GM23338 (cell line): ENCODE data around the gene IL19. TPM values are rescaled to one million over a fixed set of nuclear protein-coding genes. Genes with fewer than 3 reads are reported as not detected.

Experiments used
- ATAC-seq: fragments of 200-7000 bp; cut with Tn5 transposase; 3 replicates; pipeline ENCODE4 v1.9.1; 2020
- DNase-seq: peaks from one replicate; pipeline ENCODE4 v3.0.0-alpha.2; 2015; ENCODE audit warnings: low spot score
- H2AFZ ChIP-seq: fragments of 200-600 bp; sonication (generic); 2 replicates; pipeline ENCODE4 v1.8.0; 2016; ENCODE audit warnings: antibody characterized with exemption, mild to moderate bottlenecking, moderate library complexity
- H3F3A ChIP-seq: fragments of 200-600 bp; sonication (generic); replicated peaks from 2 replicates; pipeline ENCODE4 v1.8.0; 2017; ENCODE audit warnings: antibody characterized with exemption, mixed run types, low read depth
- H3K27ac ChIP-seq: fragments of 200-600 bp; sonication (generic); 2 replicates; pipeline ENCODE4 v1.6.1; 2016; ENCODE audit warnings: low read depth
- H3K27me3 ChIP-seq: fragments of 200-600 bp; sonication (generic); 2 replicates; pipeline ENCODE4 v1.8.0; 2016; ENCODE audit warnings: mild to moderate bottlenecking, mixed run types, moderate library complexity; ENCODE audit not compliant: insufficient read depth
- H3K36me3 ChIP-seq: fragments of 200-600 bp; sonication (generic); 2 replicates; pipeline ENCODE4 v1.8.0; 2016; ENCODE audit warnings: mild to moderate bottlenecking; ENCODE audit not compliant: insufficient read depth
- H3K4me1 ChIP-seq: fragments of 200-600 bp; sonication (generic); 2 replicates; pipeline ENCODE4 v1.8.0; 2016; ENCODE audit warnings: mild to moderate bottlenecking, moderate library complexity; ENCODE audit not compliant: insufficient read depth
- H3K4me2 ChIP-seq: fragments of 200-600 bp; sonication (generic); 2 replicates; pipeline ENCODE4 v1.7.1; 2017; ENCODE audit warnings: mixed run types
- H3K4me3 ChIP-seq: fragments of 200-600 bp; sonication (generic); 2 replicates; pipeline ENCODE4 v1.6.1; 2016; ENCODE audit warnings: mixed run types
- H3K79me2 ChIP-seq: fragments of 200-600 bp; sonication (generic); replicated peaks from 2 replicates; pipeline ENCODE4 v1.8.0; 2017; ENCODE audit warnings: mild to moderate bottlenecking; ENCODE audit not compliant: insufficient read depth
- H3K9me2 ChIP-seq: fragments of 200-600 bp; sonication (generic); 2 replicates; pipeline ENCODE4 v1.8.0; 2017; ENCODE audit not compliant: insufficient read depth
- H4K20me1 ChIP-seq: fragments of 200-600 bp; sonication (generic); replicated peaks from 2 replicates; pipeline ENCODE4 v1.8.0; 2017; ENCODE audit warnings: mild to moderate bottlenecking; ENCODE audit not compliant: insufficient read depth
- H3K27ac Mint-ChIP-seq: 2 replicates; pipeline ENCODE4 v1.8.0; 2020; ENCODE audit warnings: inconsistent platforms, mild to moderate bottlenecking, moderate library complexity, mixed read lengths
- H3K27me3 Mint-ChIP-seq: 3 replicates; pipeline ENCODE4 v1.8.0; 2022; ENCODE audit warnings: low read depth, mild to moderate bottlenecking, moderate library complexity, mixed read lengths, inconsistent platforms; ENCODE audit not compliant: insufficient read depth, poor library complexity
- H3K36me3 Mint-ChIP-seq: 3 replicates; pipeline ENCODE4 v1.8.0; 2021; ENCODE audit warnings: low read depth, mild to moderate bottlenecking, inconsistent platforms, moderate library complexity, mixed read lengths
- H3K4me1 Mint-ChIP-seq: 3 replicates; pipeline ENCODE4 v1.8.0; 2020; ENCODE audit warnings: mild to moderate bottlenecking, inconsistent platforms, mixed read lengths
- H3K4me3 Mint-ChIP-seq: 3 replicates; pipeline ENCODE4 v1.8.0; 2021; ENCODE audit warnings: moderate library complexity, mild to moderate bottlenecking, inconsistent platforms, mixed read lengths
- H3K9me3 Mint-ChIP-seq: 3 replicates; pipeline ENCODE4 v1.8.0; 2020; ENCODE audit warnings: moderate library complexity, mild to moderate bottlenecking, inconsistent platforms, mixed read lengths
- EZH2 ChIP-seq: fragments of 200-600 bp; sonication (generic); IDR thresholded peaks from one replicate; pipeline ENCODE4 v1.8.0; 2017; ENCODE audit warnings: antibody characterized with exemption, mild to moderate bottlenecking, low read depth; ENCODE audit not compliant: unreplicated experiment
- EZH2phosphoT487 ChIP-seq: fragments of 200-600 bp; sonication (generic); IDR thresholded peaks from one replicate; pipeline ENCODE4 v1.8.1; 2018; ENCODE audit warnings: antibody characterized with exemption; ENCODE audit not compliant: unreplicated experiment
- STAT1 ChIP-seq: IDR thresholded peaks from one replicate; pipeline ENCODE4 v1.6.1; 2016; ENCODE audit warnings: antibody characterized with exemption; ENCODE audit not compliant: unreplicated experiment
- ZNF331 ChIP-seq: fragments of 250-450 bp; sonication (Bioruptor Pico); IDR thresholded peaks from 2 replicates; pipeline ENCODE4 v1.5.0; 2020; ENCODE audit warnings: low read depth, mild to moderate bottlenecking, moderate library complexity
- ZNF462 ChIP-seq: fragments of 250-450 bp; sonication (Bioruptor Pico); IDR thresholded peaks from 2 replicates; pipeline ENCODE4 v1.5.0; 2020; ENCODE audit warnings: mild to moderate bottlenecking, moderate library complexity
- polyA plus RNA-seq: library from polyadenylated mRNA; unstranded; fragments of >200 nt; fragmentation: Nextera tagmentation; extraction: Ambion mirVana; gene quantifications from 2 replicates; pipeline ENCODE4 v1.2.1, GENCODE V29; 2016
- total RNA-seq: library from RNA; depleted of rRNA; stranded (reverse); fragments of >200 nt; shearing (Covaris generic); gene quantifications from 2 replicates; pipeline ENCODE4 v1.2.3, GENCODE V29; 2014

The IL19 gene
- total and polyA plus RNA-seq, 2 experiments from 2014 or later, result not detected

GRCh38 chr1:206816390-206817287 is 46.1 kb downstream of the IL19 start:
- ATAC-seq (no peak), DNase-seq (no peak)
- Mint-ChIP-seq H3K4me3 (no peak overlapping the region), H3K27me3 (no peaks in the 10 kb centered on the region), H3K9me3 (peaks cover 3% of the 10 kb centered on the region; the same call in 1 of the 3 replicates), H3K4me1 (peaks cover 7% of the 10 kb centered on the region; the same call in 2 of the 3 replicates), H3K27ac (no peak overlapping the region), H3K36me3 (no peaks in the 10 kb centered on the region)
- Histone ChIP-seq H3K79me2 (no peaks in the 10 kb centered on the region), H3K9me2 (no peaks in the 10 kb centered on the region), H4K20me1 (no peaks in the 10 kb centered on the region), H3K27ac (no peak overlapping the region), H2AFZ (0 out of 2 replicates have a peak overlapping the region, but pooled peaks have one; percentile 12), H3K27me3 (no peaks in the 10 kb centered on the region), H3F3A (no peaks in the 10 kb centered on the region), H3K4me1 (no peaks in the 10 kb centered on the region), H3K4me2 (no peak overlapping the region), H3K4me3 (no peak overlapping the region), H3K36me3 (no peaks in the 10 kb centered on the region)
- TF ChIP-seq ZNF462 (no peak), EZH2 (no peak), EZH2phosphoT487 (no peak), ZNF331 (CRISPR knock-in tag) (no peak)

- H3K79me2 ChIP-seq, result no peaks in the 10 kb centered on the region
- DNase-seq (no peak), ATAC-seq (peak; percentile 73)
- H3K36me3 ChIP-seq, result no peaks in the 10 kb centered on the region
- H3K4me3 ChIP-seq, result no peak overlapping the region
- no peak overlapping the region for H2AFZ ChIP-seq
- no peaks in the 10 kb centered on the region; the same call in 1 of the 2 replicates for H3K4me1 ChIP-seq
- no peak overlapping the region for H3K4me2 ChIP-seq
- Mint-ChIP-seq H3K4me1 (peaks cover 7% of the 10 kb centered on the region; the same call in 2 of the 3 replicates), H3K4me3 (no peak overlapping the region), H3K27ac (no peak overlapping the region), H3K27me3 (no peaks in the 10 kb centered on the region), H3K36me3 (no peaks in the 10 kb centered on the region), H3K9me3 (no peaks in the 10 kb centered on the region)
- no peak overlapping the region for H3K27ac ChIP-seq
- no peak for TF ChIP-seq STAT1
- H4K20me1 ChIP-seq, result no peaks in the 10 kb centered on the region
- H3K27me3 ChIP-seq, result no peaks in the 10 kb centered on the region
- H3F3A ChIP-seq, result no peaks in the 10 kb centered on the region
- H3K9me2 ChIP-seq, result no peaks in the 10 kb centered on the region
These were observed 50.9 kb downstream of the IL19 start for GRCh38 chr1:206821493-206821892.
